ENCODE measurements around the gene SH2D7.

Gene SH2D7

DNA sequence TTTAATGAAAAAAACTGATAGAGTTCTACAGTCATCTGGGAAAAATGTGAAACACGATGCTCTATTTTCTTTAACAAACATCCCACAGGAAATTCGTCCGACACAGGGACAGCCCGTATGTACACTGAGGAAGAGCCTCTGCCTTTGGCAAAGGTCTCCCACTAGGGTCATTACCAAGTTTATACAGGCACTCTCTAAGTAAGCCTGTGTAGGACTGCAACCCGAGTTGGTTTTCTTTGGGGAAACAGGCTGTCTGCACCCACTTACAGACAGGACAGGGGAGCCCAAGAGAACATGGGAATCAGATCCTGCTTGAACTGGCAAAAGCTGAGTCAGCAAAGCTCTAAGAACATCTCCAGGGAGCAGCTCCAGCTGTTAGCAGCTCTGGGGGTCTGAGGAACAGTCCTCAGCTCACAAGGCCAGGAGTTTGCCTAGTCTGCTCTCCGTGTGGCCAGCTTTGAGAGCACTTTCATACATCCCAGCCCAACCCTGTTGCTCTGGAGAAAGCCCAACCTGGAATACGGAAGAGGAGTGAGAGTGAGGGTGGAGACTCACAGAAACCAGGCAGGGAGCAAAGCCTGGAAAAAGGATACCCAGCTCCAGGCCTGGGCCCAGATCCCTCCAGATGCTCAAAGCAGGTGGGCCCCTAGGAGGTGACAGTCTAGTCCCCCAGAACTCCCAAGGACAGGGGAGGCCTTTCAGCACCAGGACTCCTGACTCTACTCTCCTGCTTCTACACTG is 16.7 kb upstream of the SH2D7 start:
- Histone ChIP-seq H3K36me3 (ENCODE audit: control insufficient read depth, insufficient read depth, low read length) (no peaks in the 10 kb centered on the region), H3K9me3 (ENCODE audit: control insufficient read depth, low read length) (no peaks in the 10 kb centered on the region), H3K9ac (ENCODE audit: low read length) (peak overlapping the region; percentile 55), H3K4me1 (ENCODE audit: control insufficient read depth, insufficient read depth, low read length) (peaks cover 25% of the 10 kb centered on the region), H3K4me3 (ENCODE audit: low read length) (peak overlapping the region; percentile 2), H3K27me3 (ENCODE audit: control insufficient read depth, insufficient read depth, low read length) (no peaks in the 10 kb centered on the region)

DNA sequence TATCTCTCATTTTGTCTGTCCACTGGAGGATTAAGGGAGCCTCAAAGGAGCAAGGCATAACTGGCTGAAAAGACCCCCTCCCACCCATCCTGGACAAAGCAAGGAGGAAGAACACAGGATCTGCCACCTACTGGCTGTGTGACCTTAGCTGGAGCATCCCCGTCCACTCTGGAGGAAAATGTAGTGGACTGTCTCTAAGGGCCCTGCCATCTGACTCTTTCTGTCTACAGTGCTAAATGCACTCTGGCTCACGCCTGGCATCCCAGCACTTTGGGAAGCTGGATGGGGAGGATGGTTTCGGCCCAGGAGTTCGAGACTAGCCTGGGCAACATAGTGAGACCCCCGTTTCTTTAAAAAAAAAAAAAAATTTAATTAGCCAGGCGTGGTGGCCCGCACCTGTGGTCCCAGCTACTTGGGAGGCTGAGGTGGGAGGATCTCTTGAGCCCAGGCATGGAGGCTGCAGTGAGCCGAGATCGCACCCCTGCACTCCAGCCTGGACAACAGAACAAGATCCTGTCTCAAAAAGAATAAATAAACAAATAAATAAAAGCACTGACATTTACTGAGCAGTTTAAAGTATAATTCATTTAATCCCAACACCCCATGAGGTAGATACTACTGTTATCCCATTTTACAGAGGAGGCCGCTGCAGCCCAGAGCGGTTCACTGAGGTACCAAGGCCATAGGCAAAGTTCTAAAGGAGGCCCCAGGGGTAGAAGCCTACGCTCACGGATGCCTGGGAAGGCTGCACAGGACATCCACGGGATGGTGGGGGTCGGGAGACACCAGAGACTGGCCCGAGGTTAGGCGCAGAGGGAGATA is 15.9 kb upstream of the SH2D7 start:
- peak overlapping the region; percentile 90 for H3K9ac ChIP-seq (ENCODE audit: low read length)
- H3K4me3 ChIP-seq (ENCODE audit: low read length): peak overlapping the region; percentile 65
- H3K9me3 ChIP-seq (ENCODE audit: control insufficient read depth, low read length): no peaks in the 10 kb centered on the region
- no peaks in the 10 kb centered on the region for H3K27me3 ChIP-seq (ENCODE audit: control insufficient read depth, insufficient read depth, low read length)
- peaks cover 25% of the 10 kb centered on the region for H3K4me1 ChIP-seq (ENCODE audit: control insufficient read depth, insufficient read depth, low read length)
- no peaks in the 10 kb centered on the region for H3K36me3 ChIP-seq (ENCODE audit: control insufficient read depth, insufficient read depth, low read length)

DNA sequence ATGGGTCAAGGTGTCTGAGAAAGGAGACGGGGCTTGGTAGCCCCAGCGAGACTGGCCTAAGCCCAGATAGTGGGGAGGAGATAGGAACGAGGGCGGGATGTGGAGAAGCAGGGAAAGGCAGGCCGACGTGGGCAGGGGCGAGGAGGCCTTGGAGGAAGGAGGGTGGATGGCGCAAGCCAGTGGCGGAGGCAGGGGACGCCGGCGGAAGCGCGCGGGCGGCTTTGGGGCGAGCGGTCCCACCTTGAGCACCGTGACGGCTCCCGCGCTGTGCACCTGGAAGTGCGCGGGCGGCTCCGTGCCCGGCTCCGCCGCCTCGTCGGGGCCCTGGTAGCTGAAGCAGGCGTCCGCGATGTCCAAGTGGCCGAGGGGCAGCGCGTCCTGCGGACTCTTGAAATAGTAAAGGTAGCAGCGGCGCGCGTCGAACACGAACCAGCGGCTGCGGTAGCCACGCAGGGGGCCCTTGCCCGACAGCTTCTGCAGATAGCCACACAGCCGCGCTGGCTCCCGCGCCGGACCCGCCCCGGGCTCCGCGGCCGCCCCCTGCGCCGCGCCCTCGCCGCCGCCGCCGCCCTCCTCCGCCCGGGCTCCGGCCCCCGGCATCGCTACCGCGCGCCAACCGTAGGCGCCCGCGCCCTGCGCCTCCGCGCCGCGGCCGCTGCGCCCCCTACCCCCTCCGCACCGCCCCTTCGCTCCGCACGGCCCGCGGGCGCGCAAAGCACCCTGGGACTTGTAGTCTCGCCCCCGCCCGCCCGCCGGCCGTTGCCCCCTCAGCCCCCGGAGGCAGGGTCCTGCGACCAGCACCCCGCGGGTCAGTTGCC is 15.1 kb upstream of the SH2D7 start, which contains the start of gene TBC1D2B:
TSS of gene TBC1D2B (minus strand) at position 659 of the 818 bp plus-strand sequence. CDS start at position 600, 59 bp downstream.
- peak within 1 kb of the TSS; percentile 90 for H3K9ac ChIP-seq (ENCODE audit: low read length)
- H3K27me3 ChIP-seq (ENCODE audit: control insufficient read depth, insufficient read depth, low read length): no peaks in the 10 kb centered on the region
- no peaks in the 10 kb centered on the region for H3K36me3 ChIP-seq (ENCODE audit: control insufficient read depth, insufficient read depth, low read length)
- H3K4me3 ChIP-seq (ENCODE audit: low read length): peak within 1 kb of the TSS; percentile 65
- peaks cover 29% of the 10 kb centered on the region for H3K4me1 ChIP-seq (ENCODE audit: control insufficient read depth, insufficient read depth, low read length)
- no peaks in the 10 kb centered on the region for H3K9me3 ChIP-seq (ENCODE audit: control insufficient read depth, low read length)

DNA sequence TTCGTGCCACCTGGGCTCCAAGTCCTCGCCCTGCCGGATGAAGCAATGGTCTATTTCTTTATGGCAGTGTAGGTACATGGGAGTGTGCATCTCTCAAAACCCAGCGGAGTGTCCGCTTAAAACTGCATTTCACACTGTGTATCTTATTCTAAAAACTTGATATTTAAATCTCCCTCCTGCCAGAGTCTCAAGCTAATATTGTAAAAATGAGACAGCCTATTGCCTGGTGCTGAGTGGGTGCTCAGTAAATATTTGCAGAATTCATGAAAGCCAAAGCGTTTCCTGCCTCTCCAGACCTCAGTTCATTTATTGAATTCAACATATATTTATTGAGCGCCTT is 14.5 kb upstream of the SH2D7 start:
- Histone ChIP-seq H3K36me3 (ENCODE audit: control insufficient read depth, insufficient read depth, low read length) (no peaks in the 10 kb centered on the region), H3K4me1 (ENCODE audit: control insufficient read depth, insufficient read depth, low read length) (peaks cover 35% of the 10 kb centered on the region), H3K9ac (ENCODE audit: low read length) (no peak overlapping the region), H3K27me3 (ENCODE audit: control insufficient read depth, insufficient read depth, low read length) (no peaks in the 10 kb centered on the region), H3K4me3 (ENCODE audit: low read length) (no peak overlapping the region), H3K9me3 (ENCODE audit: control insufficient read depth, low read length) (no peaks in the 10 kb centered on the region)

DNA sequence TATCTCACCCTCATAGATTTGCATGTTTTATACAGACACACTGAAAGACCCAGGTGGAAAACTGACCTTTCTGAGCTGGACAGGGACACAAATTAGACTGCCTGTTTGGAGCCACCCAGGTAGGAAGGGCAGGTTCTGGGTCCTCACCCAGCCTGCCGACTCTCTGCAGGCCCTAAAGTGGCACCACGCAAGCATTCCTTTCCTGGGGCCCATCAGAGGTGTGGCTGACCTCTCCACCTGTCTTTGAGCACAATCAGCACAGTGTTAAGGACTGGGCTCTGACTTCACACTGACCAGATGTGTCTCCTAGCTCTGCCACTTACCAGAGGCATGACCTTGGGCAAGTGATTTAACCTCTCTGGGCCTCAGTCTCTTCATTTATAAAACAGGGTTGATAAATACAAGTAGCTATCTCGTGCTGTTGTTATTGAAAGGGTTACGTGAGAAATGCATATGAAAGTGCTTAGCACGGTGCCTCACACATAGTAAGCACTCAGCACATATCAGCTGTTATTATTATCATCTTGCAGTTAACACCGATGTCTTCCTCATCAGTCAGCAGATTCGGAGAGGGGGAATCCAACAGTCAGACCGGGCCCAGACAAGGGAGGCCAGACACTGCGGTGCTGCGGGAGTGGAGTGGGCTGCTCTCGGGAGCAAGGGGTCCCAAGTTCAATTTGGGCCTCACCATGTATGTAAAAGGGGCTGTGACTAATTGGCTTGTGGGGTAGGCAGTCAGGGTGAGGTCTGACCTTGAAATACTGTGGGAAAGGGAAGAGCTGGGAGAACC is 12.9 kb upstream of the SH2D7 start:
- no peak overlapping the region for H3K9ac ChIP-seq (ENCODE audit: low read length)
- no peaks in the 10 kb centered on the region for H3K9me3 ChIP-seq (ENCODE audit: control insufficient read depth, low read length)
- H3K4me3 ChIP-seq (ENCODE audit: low read length): no peak overlapping the region
- no peaks in the 10 kb centered on the region for H3K36me3 ChIP-seq (ENCODE audit: control insufficient read depth, insufficient read depth, low read length)
- no peaks in the 10 kb centered on the region for H3K27me3 ChIP-seq (ENCODE audit: control insufficient read depth, insufficient read depth, low read length)
- peaks cover 45% of the 10 kb centered on the region for H3K4me1 ChIP-seq (ENCODE audit: control insufficient read depth, insufficient read depth, low read length)

DNA sequence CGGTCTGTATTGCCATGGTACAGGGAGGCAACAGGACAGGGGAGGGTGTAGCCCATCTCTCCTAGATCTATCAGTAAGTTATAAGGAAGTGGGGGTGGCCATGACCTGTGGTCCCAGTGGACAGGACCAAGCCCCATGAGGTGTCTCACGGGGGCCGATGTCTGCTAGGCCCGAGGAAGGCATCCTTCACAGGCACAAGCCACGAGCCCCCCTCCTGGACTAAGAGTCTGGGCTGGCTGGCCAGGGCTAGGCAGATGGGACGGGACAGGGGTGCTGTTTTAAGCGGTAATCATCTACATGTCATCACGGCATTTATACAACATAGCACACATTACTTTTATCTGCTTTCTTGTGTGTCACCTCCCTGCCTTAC is 12.3 kb upstream of the SH2D7 start:
- Histone ChIP-seq H3K36me3 (ENCODE audit: control insufficient read depth, insufficient read depth, low read length) (no peaks in the 10 kb centered on the region), H3K4me1 (ENCODE audit: control insufficient read depth, insufficient read depth, low read length) (peaks cover 45% of the 10 kb centered on the region), H3K9ac (ENCODE audit: low read length) (no peak overlapping the region), H3K9me3 (ENCODE audit: control insufficient read depth, low read length) (no peaks in the 10 kb centered on the region), H3K27me3 (ENCODE audit: control insufficient read depth, insufficient read depth, low read length) (no peaks in the 10 kb centered on the region), H3K4me3 (ENCODE audit: low read length) (no peak overlapping the region)

DNA sequence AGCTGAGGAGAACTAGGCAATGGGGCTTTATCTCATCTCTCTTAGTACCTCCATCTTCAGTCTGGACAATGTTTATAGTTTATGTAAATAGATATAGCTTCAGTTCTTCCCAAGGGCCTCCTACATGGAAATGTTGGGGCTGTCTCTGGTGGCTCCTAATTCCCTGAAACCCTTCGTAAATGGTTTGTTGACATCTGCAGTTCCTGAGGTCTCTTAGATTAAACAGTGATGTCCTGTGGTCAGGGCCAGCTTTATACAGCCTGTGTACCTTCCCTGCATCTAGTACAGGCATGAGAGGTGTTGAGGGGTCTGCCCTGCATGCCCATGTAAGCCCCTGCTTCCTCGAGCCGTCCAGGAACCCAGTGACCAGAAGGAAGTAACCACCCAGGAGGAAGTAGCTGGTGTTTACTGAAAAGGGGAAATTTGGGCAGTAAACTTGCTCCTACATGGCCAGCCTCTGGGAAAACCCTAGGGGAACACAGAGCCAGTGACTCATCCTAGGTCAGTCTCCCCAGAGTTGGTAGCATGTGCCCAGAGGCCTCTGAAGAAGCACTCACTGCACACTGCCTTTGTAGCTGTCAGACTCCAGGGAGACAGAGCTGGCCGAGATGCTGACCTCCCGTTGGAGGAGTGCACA is 10.1 kb upstream of the SH2D7 start:
- Histone ChIP-seq H3K9ac (ENCODE audit: low read length) (no peak overlapping the region), H3K4me1 (ENCODE audit: control insufficient read depth, insufficient read depth, low read length) (peaks cover 35% of the 10 kb centered on the region)

DNA sequence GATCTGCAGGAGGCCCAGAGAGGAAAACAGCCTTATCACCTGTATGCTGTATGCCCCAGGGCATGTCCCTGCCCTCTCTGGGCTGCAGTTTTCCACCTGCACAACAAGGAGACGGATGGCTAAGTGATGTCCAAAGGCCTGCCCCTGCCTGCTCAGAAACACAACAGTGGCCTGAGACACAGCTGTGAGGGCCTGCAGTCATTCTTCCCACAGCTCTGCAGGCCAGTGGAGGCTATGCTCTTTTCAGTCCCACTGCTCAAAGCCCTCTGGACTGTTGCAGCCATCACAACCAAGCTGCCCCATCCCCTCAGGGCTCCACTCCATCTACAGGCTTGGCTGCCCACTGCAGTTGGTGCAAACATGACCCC is 9.6 kb upstream of the SH2D7 start:
- no peaks in the 10 kb centered on the region for H3K36me3 ChIP-seq (ENCODE audit: control insufficient read depth, insufficient read depth, low read length)
- H3K9me3 ChIP-seq (ENCODE audit: control insufficient read depth, low read length): no peaks in the 10 kb centered on the region
- no peaks in the 10 kb centered on the region for H3K27me3 ChIP-seq (ENCODE audit: control insufficient read depth, insufficient read depth, low read length)
- no peak overlapping the region for H3K4me3 ChIP-seq (ENCODE audit: low read length)
- no peak overlapping the region for H3K9ac ChIP-seq (ENCODE audit: low read length)
- H3K4me1 ChIP-seq (ENCODE audit: control insufficient read depth, insufficient read depth, low read length): peaks cover 38% of the 10 kb centered on the region

More for the DNA sequence above, 10.1 kb upstream of the SH2D7 start:
- Histone ChIP-seq H3K36me3 (ENCODE audit: control insufficient read depth, insufficient read depth, low read length) (no peaks in the 10 kb centered on the region), H3K4me3 (ENCODE audit: low read length) (no peak overlapping the region), H3K27me3 (ENCODE audit: control insufficient read depth, insufficient read depth, low read length) (no peaks in the 10 kb centered on the region), H3K9me3 (ENCODE audit: control insufficient read depth, low read length) (no peaks in the 10 kb centered on the region)

DNA sequence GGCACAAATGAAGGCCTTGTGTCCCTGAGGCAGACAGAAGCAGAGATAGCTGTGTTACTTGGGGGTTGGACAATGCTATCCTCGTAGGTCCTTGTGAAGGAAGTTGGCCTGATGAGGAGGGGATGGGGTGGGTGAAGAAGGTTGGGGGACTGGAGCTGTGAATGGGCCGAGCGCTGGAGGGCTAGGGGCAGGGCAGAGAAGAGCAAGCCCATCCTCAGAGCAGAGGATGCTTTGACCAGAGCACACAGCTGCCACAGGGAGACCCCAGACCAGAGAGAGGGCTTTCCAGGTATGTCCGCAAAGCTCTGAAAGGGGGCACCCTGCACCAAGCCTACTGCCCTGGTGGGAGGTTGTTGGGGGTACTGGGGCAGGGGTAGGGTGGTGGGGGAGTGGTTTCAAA is 9.2 kb upstream of the SH2D7 start:
- no peaks in the 10 kb centered on the region for H3K9me3 ChIP-seq (ENCODE audit: control insufficient read depth, low read length)
- peaks cover 40% of the 10 kb centered on the region for H3K4me1 ChIP-seq (ENCODE audit: control insufficient read depth, insufficient read depth, low read length)
- no peak overlapping the region for H3K9ac ChIP-seq (ENCODE audit: low read length)

DNA sequence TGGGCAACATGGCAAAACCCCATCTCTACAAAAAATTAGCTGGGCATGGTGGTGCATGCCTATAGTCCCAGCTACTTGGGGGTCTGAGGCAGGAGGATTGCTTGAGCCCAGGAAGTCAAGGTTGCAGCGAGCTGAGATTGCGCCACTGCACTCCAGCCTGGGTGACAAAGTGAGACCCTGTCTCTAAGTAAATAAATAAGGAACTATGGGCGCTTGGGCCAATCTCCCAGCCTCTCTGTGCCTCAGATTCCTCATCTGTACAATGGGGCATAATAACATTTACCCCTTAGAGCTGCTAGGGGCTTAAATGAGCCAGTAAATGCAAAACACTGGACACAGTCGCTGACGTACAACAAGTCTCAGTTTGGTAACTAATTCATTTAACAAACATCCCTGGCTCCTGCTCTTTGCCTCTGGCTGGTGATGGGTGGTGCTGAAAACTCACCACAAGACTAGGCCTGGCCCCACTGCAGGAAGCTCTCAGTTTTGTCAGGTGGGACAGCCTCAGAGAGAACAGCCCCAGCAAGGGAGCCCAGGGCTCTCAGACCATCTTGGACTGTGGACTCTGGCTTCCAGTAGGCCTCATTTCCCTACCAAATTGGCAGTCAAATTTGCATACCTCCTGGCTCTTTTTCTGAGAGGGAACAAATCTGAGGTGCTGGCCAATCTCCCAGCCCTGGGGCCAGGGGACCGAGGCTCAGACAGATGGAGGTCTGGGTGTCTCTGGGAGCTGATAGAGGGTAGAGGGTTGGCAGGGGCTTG is 8.5 kb upstream of the SH2D7 start:
- Histone ChIP-seq H3K36me3 (ENCODE audit: control insufficient read depth, insufficient read depth, low read length) (no peaks in the 10 kb centered on the region), H3K4me1 (ENCODE audit: control insufficient read depth, insufficient read depth, low read length) (peaks cover 46% of the 10 kb centered on the region), H3K9me3 (ENCODE audit: control insufficient read depth, low read length) (no peaks in the 10 kb centered on the region), H3K27me3 (ENCODE audit: control insufficient read depth, insufficient read depth, low read length) (no peaks in the 10 kb centered on the region), H3K4me3 (ENCODE audit: low read length) (no peak overlapping the region), H3K9ac (ENCODE audit: low read length) (no peak overlapping the region)

More for the DNA sequence above, 9.2 kb upstream of the SH2D7 start:
- Histone ChIP-seq H3K4me3 (ENCODE audit: low read length) (no peak overlapping the region), H3K27me3 (ENCODE audit: control insufficient read depth, insufficient read depth, low read length) (no peaks in the 10 kb centered on the region), H3K36me3 (ENCODE audit: control insufficient read depth, insufficient read depth, low read length) (no peaks in the 10 kb centered on the region)

DNA sequence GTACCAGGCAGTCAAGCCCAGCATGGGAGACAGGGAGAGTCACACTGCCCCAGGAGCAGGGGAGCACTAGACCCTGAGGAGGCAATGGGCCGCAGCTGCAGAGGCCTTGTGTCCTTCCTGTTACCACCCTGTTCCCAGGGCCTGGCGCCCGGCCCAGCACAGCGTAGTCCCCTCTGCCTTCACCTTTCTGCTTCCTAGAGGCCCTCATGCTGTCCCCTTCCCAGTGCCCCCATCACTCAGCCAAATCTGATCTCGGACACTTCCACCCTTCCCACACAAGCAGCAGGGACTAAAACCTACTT is 8.0 kb upstream of the SH2D7 start:
- Histone ChIP-seq H3K4me3 (ENCODE audit: low read length) (no peak overlapping the region), H3K27me3 (ENCODE audit: control insufficient read depth, insufficient read depth, low read length) (no peaks in the 10 kb centered on the region), H3K9ac (ENCODE audit: low read length) (no peak overlapping the region), H3K36me3 (ENCODE audit: control insufficient read depth, insufficient read depth, low read length) (no peaks in the 10 kb centered on the region), H3K4me1 (ENCODE audit: control insufficient read depth, insufficient read depth, low read length) (peaks cover 46% of the 10 kb centered on the region), H3K9me3 (ENCODE audit: control insufficient read depth, low read length) (no peaks in the 10 kb centered on the region)
